Midbrain (tissue), 1 donor: ENCODE results near the gene RPS15.
"Not testable (repeated sequence)": the region's sequence is repeated elsewhere in the genome, so short reads cannot be mapped to it uniquely, and the experiment has no call there.

Experiments used
- DNase-seq: peaks from one replicate; lab custom pipeline; 2025; lab: John Stamatoyannopoulos, UW

The RPS15 gene

GRCh38 chr19:1470305-1471009, 32.3 kb downstream of the RPS15 start:
- peak; percentile 24 for DNase-seq

DNA sequence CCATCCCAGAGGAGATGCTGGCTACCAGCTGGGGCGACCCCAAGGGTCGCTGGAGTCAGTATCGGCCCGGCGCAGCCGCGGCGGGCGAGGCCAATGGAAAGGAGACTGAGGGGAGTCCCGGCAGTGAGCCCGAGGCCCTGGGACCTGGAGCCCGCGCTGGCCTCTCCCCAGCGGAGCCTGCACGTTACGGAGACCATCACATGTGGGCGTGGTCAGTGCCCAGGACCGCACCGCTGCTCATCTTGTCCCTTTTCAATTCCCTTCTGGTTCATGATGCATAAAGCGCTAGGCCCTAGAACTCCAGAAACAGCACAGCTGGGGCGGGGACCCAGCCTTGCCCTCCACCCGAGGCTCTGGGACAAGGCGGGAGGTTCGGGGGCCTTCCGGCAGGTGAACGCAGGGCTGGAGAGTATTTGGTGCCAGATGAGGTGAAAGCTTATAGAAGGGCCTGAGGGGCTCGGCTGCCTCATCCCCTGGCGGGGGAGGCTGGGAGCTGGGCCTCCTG, 32.9 kb downstream of the RPS15 start:
- DNase-seq = no peak

DNA sequence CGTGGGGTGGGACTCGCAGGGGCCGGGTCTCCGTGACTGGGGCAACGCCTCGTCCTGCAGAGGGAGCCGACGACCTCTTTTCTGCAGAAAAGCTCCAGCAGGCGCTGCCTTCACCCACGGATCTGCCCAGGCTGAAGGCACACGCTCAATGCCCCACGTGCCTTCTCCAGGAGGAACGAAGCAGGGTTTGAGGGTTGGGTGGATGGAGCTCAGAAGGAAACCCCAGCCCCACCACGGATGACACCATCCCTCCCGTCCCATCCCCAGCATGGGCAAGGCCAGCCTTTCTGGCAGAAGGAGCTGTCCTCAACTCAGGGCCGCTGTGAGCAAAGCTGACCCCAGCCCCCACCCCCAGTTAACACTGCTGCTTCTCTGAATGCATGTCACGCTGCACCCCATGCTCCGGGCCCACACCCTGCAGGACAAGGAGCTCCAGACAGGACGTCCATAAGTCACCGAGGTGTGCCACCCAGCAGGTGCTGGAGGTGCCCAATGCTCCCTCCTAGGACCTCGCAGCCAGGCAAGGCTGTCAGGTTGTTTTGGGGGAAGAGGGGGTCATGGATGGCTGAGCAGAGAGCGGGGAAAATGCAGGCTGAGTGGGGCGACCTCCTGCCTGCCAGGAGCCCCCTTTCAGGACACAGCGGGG, 33.4 kb downstream of the RPS15 start:
- peak; percentile 42 for DNase-seq

DNA sequence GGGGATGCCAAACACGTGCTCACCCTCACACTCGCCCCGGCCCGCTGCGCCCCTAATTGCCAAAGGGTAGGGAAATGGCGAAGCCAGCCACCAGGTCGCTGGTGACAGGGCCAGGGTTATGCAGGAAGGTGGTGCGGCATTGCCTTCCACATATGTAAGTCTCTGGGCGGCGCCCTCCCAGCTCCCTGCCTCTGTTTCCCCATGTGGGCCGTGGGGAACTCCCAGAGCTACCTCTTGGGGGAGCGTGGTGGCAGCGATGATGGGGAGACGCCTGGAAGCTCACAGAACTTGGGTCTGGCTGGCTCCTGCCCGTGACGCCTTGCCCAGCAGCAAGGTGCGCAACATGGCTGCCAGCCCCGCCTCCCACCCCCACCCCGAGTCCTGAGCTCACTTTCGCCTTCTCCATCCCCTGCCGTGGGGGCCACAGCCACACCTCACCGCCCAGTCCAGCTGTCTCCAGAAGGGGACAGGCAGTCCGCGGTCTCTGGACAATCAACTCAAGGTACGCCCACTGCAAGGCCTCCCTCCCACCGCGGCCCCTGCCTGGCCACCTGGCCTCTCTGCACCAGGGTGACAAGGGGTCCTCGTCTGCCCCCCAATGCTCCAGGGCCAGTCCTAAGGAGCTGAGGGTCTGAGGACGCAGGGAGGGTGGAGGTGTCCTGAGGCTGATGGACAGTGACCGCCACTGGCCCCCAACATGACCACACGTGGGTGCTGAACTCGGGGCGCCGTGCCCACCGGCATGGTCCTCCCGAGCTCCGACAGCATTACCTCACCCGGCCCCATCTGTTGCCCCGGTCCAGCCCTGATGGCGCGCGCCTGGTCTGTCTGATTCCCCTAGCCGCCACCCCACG, 34.3 kb downstream of the RPS15 start:
- DNase-seq = no peak

- no peak for DNase-seq
Measured at GRCh38 chr19:1473085-1473851, 35.1 kb downstream of the RPS15 start.

- DNase-seq = peak; percentile 70
Measured at GRCh38 chr19:1474011-1474764, 36.0 kb downstream of the RPS15 start.

- DNase-seq = no peak
Measured at GRCh38 chr19:1474765-1475351, 36.7 kb downstream of the RPS15 start.

GRCh38 chr19:1475751-1476437, 37.7 kb downstream of the RPS15 start:
- no peak for DNase-seq

- DNase-seq = not testable (repeated sequence)
Measured at GRCh38 chr19:1477056-1477455, 38.9 kb downstream of the RPS15 start.

GRCh38 chr19:1478934-1479707, 40.9 kb downstream of the RPS15 start, which contains the start of gene C19orf25:
TSS of gene C19orf25 (minus strand) at chr19:1479215. CDS start at chr19:1478903, 312 bp downstream.
- DNase-seq = peak; percentile 94

DNA sequence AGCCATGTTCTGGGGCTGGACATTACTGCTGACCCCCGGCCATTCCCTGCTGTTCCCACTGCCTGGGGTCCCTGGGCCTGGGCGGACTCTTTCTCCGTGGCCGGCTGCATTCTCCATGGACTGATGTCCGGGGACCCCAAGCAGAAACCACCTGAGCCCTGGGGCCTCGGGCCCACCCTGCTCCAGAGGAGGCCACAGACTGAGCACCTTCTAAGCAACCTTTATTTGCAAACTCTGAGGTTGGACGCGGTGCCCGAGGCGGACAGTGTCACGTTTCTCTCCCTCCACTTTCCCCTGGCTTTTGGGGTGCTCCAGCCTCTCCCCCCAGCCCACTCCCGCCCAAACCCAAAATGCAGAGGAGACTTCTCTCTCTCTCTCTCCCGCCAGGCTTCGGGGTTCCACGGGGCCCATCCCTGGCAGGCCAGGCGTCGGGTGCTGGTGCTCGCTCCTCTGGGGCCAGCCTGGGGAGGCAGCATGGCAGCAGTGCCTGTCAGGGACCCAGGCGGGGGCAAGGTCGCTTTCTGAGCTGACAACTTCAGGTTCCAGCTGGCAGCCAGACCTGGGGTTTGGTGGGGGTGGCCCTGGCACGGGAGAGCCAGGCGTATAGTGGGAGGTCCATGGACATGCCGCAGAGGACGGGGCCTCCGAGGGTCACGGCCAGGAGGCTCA, 43.2 kb downstream of the RPS15 start:
- DNase-seq = no peak

GRCh38 chr19:1481893-1482360, 43.7 kb downstream of the RPS15 start:
- DNase-seq = no peak

DNA sequence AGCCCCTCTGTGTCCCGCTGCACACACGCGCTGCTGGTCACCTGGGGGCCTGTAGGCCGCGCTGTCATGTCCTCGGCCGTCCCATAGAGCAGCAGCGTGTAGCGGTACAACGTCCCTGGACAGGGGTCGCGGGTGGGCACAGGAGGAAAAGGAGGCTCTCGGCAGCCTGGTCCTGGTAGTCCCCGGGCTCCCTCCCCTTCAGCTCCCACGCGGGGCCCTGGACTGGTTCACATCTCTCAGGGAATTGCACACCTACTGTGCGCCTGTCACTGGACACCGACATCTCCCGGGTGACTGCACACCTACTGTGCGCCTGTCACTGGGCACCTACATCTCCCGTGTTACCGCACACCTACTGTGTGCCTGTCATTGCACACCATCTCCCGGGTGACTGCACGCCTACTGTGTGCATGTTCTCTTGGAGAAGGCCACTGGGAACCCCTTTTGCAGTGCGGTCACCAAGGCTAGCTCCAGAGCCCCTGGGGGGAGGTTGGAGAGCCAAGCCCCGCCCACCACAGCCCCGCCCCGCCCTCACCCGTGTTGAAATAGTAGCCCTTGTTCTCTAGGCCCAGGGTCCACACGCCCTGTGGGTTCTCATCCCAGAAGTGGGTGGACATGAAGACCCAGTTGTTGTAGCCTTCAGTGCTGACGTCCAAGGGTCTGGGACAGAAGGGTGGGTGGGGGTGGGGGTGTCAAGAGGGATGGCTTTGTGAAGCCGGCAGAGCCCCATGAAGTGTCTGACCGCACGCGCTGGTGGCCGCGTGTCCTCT, 44.4 kb downstream of the RPS15 start:
- DNase-seq = no peak

DNA sequence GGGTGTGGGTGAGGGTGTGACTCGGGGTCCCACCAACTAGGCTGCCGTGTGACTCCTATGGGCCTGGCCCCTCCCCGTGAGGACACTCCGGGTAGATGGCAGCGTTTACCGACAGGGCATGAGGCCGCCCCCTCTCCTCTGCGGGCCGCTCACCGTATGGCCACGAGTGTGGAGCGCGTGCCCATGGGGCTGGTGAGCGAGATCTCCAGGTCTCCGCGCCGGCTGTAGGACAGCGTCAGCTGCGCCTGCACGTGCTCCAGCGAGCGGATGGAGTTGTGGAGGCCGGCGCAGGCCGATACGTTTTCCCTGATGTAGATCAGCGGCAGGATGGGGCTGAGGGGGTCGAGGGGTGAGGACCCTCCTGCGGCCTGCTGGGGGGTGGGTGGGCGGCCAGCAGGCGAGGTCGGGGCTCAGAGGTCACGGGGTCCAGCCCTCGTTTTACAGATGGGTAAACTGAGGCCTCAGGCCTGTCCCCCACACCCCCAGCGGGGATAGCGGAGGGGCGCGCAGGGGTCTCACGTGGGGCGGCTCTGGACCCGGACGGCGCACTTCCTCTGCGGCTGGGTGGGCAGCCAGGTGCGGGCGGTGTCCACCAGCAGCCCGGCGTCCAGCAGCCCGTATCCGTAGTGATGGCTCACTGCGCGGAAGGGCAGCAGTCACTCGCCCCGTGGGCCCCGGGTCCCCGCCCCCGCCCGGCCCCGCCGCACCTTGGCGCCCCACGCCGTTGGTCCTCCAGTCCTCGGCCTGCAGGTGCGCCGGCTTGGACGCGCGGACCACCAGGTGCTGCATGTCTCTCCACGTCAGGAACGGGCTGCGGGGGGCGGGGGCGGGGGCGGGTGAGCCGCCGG, 45.2 kb downstream of the RPS15 start:
- DNase-seq = no peak

DNA sequence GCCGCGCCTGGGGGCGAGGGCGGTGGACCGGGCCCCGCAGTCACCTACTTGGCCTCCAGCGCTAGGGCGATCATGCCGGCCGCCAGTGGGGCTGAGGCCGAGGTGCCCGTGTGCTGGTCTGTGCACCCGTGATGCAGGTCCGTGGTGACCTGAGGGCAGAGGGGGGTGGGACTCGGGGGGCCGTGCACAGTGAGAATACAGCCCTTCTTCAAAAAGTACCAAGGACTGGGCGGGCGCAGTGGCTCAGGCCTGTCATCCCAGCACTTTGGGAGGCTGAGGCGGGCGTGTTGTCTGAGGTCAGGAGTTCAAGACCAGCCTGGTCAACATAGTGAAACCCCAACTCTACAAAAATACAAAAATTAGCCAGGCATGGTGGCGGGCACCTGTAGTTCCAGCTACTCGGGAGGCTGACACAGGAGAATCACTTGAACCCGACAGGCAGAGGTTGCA, 45.8 kb downstream of the RPS15 start:
- DNase-seq = no peak

DNA sequence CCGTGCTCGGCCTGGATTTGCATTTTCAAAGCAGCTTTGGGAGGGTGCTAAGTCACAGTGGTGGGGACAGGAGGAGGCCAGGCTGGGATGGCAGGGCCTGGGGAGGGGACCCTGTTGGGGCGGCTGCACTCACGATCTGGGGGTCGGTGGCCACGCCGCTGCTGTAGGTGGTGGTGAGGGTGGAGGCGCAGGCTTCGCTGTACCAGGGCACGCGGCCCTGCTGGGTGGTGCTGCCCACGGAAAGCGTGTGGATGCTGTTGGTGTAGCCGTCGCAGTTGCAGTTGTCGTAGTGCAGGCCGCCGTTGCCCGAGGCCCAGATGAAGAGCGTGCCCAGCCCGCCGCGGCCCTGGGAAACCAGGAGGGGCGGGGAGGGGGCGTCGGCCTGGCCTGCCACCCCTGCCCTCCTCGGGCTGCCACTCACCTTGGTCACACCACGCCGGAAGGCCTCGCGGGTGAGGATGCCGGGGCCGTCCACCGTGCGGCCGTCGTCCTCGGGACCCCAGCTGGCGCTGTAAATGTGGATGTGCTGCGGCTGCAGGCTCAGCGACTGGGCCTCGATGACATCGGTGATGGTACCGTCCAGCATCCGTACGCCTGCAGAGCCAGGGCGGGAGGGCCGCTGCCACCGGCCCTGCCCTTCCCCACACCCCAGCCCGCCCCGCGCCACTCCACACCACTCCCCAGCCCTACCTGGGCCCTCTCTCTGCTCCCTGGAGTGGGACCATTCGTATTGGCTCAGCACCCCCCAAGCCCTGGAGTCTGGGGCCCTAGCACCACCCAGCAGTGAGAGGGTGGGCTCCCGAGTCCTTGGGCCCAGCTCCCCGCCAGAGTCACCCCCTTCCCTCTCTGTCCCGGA, 48.8 kb downstream of the RPS15 start:
- DNase-seq = no peak
